Neural progenitor cell (in vitro differentiated cells): ENCODE measurements around the gene DNAJC1. TPM values are rescaled to one million over a fixed set of nuclear protein-coding genes. Genes with fewer than 3 reads are reported as not detected.

ENCODE experiments used
- DNase-seq: peaks from one replicate; pipeline ENCODE4 v3.0.0-alpha.2; 2016; ENCODE audit warnings: low spot score
- H2AFZ ChIP-seq: fragments of 200-600 bp; sonication (generic); replicated peaks from 2 replicates; pipeline ENCODE4 v1.6.1; 2016; ENCODE audit warnings: antibody characterized with exemption
- H3F3A ChIP-seq: fragments of 200-600 bp; sonication (generic); 2 replicates; pipeline ENCODE4 v1.6.1; 2016; ENCODE audit warnings: antibody characterized with exemption, low read depth
- H3K27ac ChIP-seq: fragments of 200-600 bp; sonication (generic); 2 replicates; pipeline ENCODE4 v1.5.1; 2016; ENCODE audit warnings: mild to moderate bottlenecking
- H3K27me3 ChIP-seq: fragments of 200-600 bp; sonication (generic); 2 replicates; pipeline ENCODE4 v1.6.1; 2016; ENCODE audit warnings: mild to moderate bottlenecking, moderate library complexity
- H3K36me3 ChIP-seq: fragments of 200-600 bp; sonication (generic); 2 replicates; pipeline ENCODE4 v1.5.1; 2016
- H3K4me1 ChIP-seq: fragments of 200-600 bp; sonication (generic); 2 replicates; pipeline ENCODE4 v1.6.1; 2016; ENCODE audit warnings: mixed run types
- H3K4me2 ChIP-seq: fragments of 200-600 bp; sonication (generic); 2 replicates; pipeline ENCODE4 v1.6.1; 2016
- H3K4me3 ChIP-seq: fragments of 200-600 bp; sonication (generic); 2 replicates; pipeline ENCODE4 v1.5.1; 2016
- H3K79me2 ChIP-seq: fragments of 200-600 bp; sonication (generic); 2 replicates; pipeline ENCODE4 v1.6.1; 2016; ENCODE audit warnings: low read depth
- H3K9ac ChIP-seq: fragments of 200-600 bp; sonication (generic); 2 replicates; pipeline ENCODE4 v1.6.1; 2016
- H3K9me3 ChIP-seq: fragments of 200-600 bp; sonication (generic); 2 replicates; pipeline ENCODE4 v1.5.1; 2016; ENCODE audit warnings: low read depth
- H4K20me1 ChIP-seq: fragments of 200-600 bp; sonication (generic); 2 replicates; pipeline ENCODE4 v1.6.1; 2016; ENCODE audit warnings: low read depth
- H3K27ac Mint-ChIP-seq: 3 replicates; pipeline ENCODE4 v1.8.0; 2021; ENCODE audit warnings: mixed read lengths
- H3K27me3 Mint-ChIP-seq: 2 replicates; pipeline ENCODE4 v1.8.0; 2022; ENCODE audit warnings: low read depth, mild to moderate bottlenecking, inconsistent platforms, moderate library complexity, mixed read lengths; ENCODE audit not compliant: insufficient read depth
- H3K36me3 Mint-ChIP-seq: 3 replicates; pipeline ENCODE4 v1.8.0; 2021; ENCODE audit warnings: mixed read lengths
- H3K4me1 Mint-ChIP-seq: 3 replicates; pipeline ENCODE4 v1.8.0; 2021; ENCODE audit warnings: mixed read lengths
- H3K4me3 Mint-ChIP-seq: 3 replicates; pipeline ENCODE4 v1.8.0; 2021; ENCODE audit warnings: mild to moderate bottlenecking, moderate library complexity, mixed read lengths
- H3K9me3 Mint-ChIP-seq: 3 replicates; pipeline ENCODE4 v1.8.0; 2020; ENCODE audit warnings: mixed read lengths
- CTCF ChIP-seq: fragments of 200-600 bp; sonication (generic); IDR thresholded peaks from 2 replicates; pipeline ENCODE4 v1.5.1; 2017; ENCODE audit warnings: antibody characterized with exemption, mild to moderate bottlenecking
- EZH2 ChIP-seq: fragments of 200-600 bp; sonication (generic); IDR thresholded peaks from 2 replicates; pipeline ENCODE4 v1.6.1; 2017; ENCODE audit warnings: antibody characterized with exemption, mild to moderate bottlenecking, moderate library complexity
- EZH2phosphoT487 ChIP-seq: fragments of 200-600 bp; sonication (generic); IDR thresholded peaks from 2 replicates; pipeline ENCODE4 v1.6.1; 2017; ENCODE audit warnings: antibody characterized with exemption
- total RNA-seq: library from RNA; depleted of rRNA; stranded (reverse); fragments of >200 nt; gene quantifications from 2 replicates; pipeline ENCODE4 v1.2.3, GENCODE V29; 2015; ENCODE audit warnings: low replicate concordance

DNAJC1 gene
- total RNA-seq, 1 donor from 2014 or later = 55.3 TPM

- Histone ChIP-seq H2AFZ (no peak overlapping the region), H3K4me1 (peaks cover 27% of the 10 kb centered on the region), H3F3A (peaks cover 29% of the 10 kb centered on the region), H3K4me3 (no peak overlapping the region), H3K79me2 (no peaks in the 10 kb centered on the region), H3K27me3 (no peaks in the 10 kb centered on the region), H4K20me1 (no peaks in the 10 kb centered on the region), H3K9me3 (no peaks in the 10 kb centered on the region), H3K36me3 (no peaks in the 10 kb centered on the region), H3K4me2 (no peak overlapping the region), H3K27ac (no peak overlapping the region), H3K9ac (no peak overlapping the region)
- no peak overlapping the region for H3K4me3 Mint-ChIP-seq
- no peak for DNase-seq
- TF ChIP-seq EZH2 = no peak
- no peak for TF ChIP-seq EZH2phosphoT487
- no peak for TF ChIP-seq CTCF
- peak overlapping the region; percentile 66 for H3K27ac Mint-ChIP-seq
- H3K9me3 Mint-ChIP-seq = peaks cover 17% of the 10 kb centered on the region
- H3K27me3 Mint-ChIP-seq = peaks cover 2% of the 10 kb centered on the region
- peaks cover 14% of the 10 kb centered on the region for H3K36me3 Mint-ChIP-seq
- H3K4me1 Mint-ChIP-seq = peaks cover 20% of the 10 kb centered on the region
Measured at GRCh38 chr10:21811245-21811585, 192.3 kb downstream of the DNAJC1 start.

GRCh38 chr10:21810582-21811244, 192.8 kb downstream of the DNAJC1 start:
- H3F3A ChIP-seq = peaks cover 34% of the 10 kb centered on the region
- Mint-ChIP-seq H3K36me3 (peaks cover 14% of the 10 kb centered on the region), H3K27me3 (peaks cover 2% of the 10 kb centered on the region), H3K4me1 (peaks cover 23% of the 10 kb centered on the region), H3K4me3 (no peak overlapping the region), H3K9me3 (peaks cover 14% of the 10 kb centered on the region), H3K27ac (peak overlapping the region; percentile 66)
- H3K4me3 ChIP-seq = no peak overlapping the region
- TF ChIP-seq CTCF (no peak), EZH2 (no peak)
- no peaks in the 10 kb centered on the region for H3K79me2 ChIP-seq
- H3K27ac ChIP-seq = no peak overlapping the region
- H3K4me1 ChIP-seq = peaks cover 32% of the 10 kb centered on the region
- H3K9ac ChIP-seq = no peak overlapping the region
- no peaks in the 10 kb centered on the region for H3K27me3 ChIP-seq
- H4K20me1 ChIP-seq = no peaks in the 10 kb centered on the region
- H3K4me2 ChIP-seq = no peak overlapping the region
- H2AFZ ChIP-seq = no peak overlapping the region
- no peaks in the 10 kb centered on the region for H3K36me3 ChIP-seq
- H3K9me3 ChIP-seq = no peaks in the 10 kb centered on the region
- no peak for DNase-seq

GRCh38 chr10:21808550-21808949, 195.0 kb downstream of the DNAJC1 start:
- H3K4me3 Mint-ChIP-seq = no peak overlapping the region
- no peak overlapping the region for H3K9ac ChIP-seq

More at GRCh38 chr10:21808550-21808949, 195.0 kb downstream of the DNAJC1 start:
- no peaks in the 10 kb centered on the region for H3K36me3 ChIP-seq
- peak overlapping the region; percentile 71 for H3K4me2 ChIP-seq
- H3K36me3 Mint-ChIP-seq = no peaks in the 10 kb centered on the region
- H3K27ac ChIP-seq = peak overlapping the region; percentile 10
- no peak overlapping the region for H3K4me3 ChIP-seq
- peaks cover 34% of the 10 kb centered on the region for H3K4me1 Mint-ChIP-seq
- TF ChIP-seq CTCF = no peak
- TF ChIP-seq EZH2phosphoT487 = no peak
- no peak for TF ChIP-seq EZH2
- H2AFZ ChIP-seq = no peak overlapping the region
- H3K79me2 ChIP-seq = no peaks in the 10 kb centered on the region
- peaks cover 2% of the 10 kb centered on the region for H3K9me3 Mint-ChIP-seq
- H3K27me3 ChIP-seq = no peaks in the 10 kb centered on the region
- DNase-seq = peak; percentile 21
- no peaks in the 10 kb centered on the region for H4K20me1 ChIP-seq
- H3F3A ChIP-seq = peaks cover 38% of the 10 kb centered on the region
- peaks cover 40% of the 10 kb centered on the region for H3K4me1 ChIP-seq
- peak overlapping the region; percentile 86 for H3K27ac Mint-ChIP-seq
- H3K27me3 Mint-ChIP-seq = peaks cover 2% of the 10 kb centered on the region
- no peaks in the 10 kb centered on the region for H3K9me3 ChIP-seq
